ENCODE data around the gene KCNQ1.

DNA sequence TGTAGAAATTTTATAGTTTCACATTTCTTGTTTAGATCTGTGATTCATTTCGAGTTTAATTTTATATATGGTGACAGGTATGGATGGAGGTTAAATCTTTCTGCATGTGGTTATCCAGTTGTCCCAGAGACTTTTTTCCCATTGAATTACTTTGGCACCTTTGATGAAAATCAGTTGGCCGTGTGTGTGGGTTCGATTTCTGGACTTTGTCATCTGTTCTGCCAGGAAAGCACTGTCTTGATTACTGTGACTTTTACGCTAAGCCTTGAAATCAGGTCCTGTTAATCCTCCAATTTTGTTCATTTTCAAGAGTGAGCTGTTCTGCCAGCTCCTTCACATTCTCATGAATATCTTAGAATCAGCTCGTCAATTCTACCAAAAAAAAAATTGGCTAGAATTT lies 107.4 kb downstream of the KCNQ1 start:
- TF ChIP-seq, protein P1, sequence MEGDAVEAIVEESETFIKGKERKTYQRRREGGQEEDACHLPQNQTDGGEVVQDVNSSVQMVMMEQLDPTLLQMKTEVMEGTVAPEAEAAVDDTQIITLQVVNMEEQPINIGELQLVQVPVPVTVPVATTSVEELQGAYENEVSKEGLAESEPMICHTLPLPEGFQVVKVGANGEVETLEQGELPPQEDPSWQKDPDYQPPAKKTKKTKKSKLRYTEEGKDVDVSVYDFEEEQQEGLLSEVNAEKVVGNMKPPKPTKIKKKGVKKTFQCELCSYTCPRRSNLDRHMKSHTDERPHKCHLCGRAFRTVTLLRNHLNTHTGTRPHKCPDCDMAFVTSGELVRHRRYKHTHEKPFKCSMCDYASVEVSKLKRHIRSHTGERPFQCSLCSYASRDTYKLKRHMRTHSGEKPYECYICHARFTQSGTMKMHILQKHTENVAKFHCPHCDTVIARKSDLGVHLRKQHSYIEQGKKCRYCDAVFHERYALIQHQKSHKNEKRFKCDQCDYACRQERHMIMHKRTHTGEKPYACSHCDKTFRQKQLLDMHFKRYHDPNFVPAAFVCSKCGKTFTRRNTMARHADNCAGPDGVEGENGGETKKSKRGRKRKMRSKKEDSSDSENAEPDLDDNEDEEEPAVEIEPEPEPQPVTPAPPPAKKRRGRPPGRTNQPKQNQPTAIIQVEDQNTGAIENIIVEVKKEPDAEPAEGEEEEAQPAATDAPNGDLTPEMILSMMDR (IDR thresholded peaks at IDR 0.05) = no peak
- TF ChIP-seq POLR2A (IDR thresholded peaks at IDR 0.05) (no peak), POLR2AphosphoS5 (IDR thresholded peaks at IDR 0.05) (no peak)
